IPS-15b (cell line): ENCODE results near the gene FBP1.

ENCODE experiments used
- H3K27me3 ChIP-seq: one replicate; pipeline ENCODE4 v1.6.1; 2013; ENCODE audit warnings: low read length; ENCODE audit not compliant: control insufficient read depth, insufficient read depth
- H3K36me3 ChIP-seq: one replicate; pipeline ENCODE4 v1.6.1; 2013; ENCODE audit warnings: low read length; ENCODE audit not compliant: control insufficient read depth, insufficient read depth
- H3K4me1 ChIP-seq: one replicate; pipeline ENCODE4 v1.6.1; 2013; ENCODE audit warnings: mild to moderate bottlenecking, low read length; ENCODE audit not compliant: control insufficient read depth, insufficient read depth
- H3K4me3 ChIP-seq: one replicate; pipeline ENCODE4 v1.5.1; 2013; ENCODE audit warnings: low read depth, low read length
- H3K9ac ChIP-seq: one replicate; pipeline ENCODE4 v1.6.1; 2013; ENCODE audit warnings: low read depth, mild to moderate bottlenecking, low read length
- H3K9me3 ChIP-seq: one replicate; pipeline ENCODE4 v1.6.1; 2013; ENCODE audit warnings: mild to moderate bottlenecking, low read length; ENCODE audit not compliant: control insufficient read depth, insufficient read depth

Gene FBP1

DNA sequence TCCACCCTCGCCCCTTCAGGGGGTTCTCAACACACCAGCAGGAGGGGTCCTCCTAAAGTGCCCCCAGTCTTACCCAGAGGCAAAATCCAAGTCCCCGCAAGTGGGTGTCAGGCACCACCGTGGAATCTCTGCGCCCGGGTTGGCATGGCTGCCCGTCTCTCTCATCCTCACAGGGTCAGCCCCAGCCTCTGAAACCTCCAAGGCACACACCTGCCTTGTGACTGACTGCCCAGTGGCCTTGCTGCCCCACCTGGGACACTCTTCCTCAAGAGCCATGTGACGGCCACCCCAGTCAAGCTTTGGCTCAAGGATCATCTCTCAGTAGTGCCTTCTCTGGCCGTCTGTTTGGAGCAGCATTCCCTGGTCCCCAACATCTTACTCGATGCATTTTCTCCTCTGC lies 50.6 kb downstream of the FBP1 start:
- Histone ChIP-seq H3K9ac (no peak overlapping the region), H3K4me3 (no peak overlapping the region), H3K27me3 (no peaks in the 10 kb centered on the region), H3K9me3 (no peaks in the 10 kb centered on the region), H3K36me3 (no peaks in the 10 kb centered on the region), H3K4me1 (no peaks in the 10 kb centered on the region)

DNA sequence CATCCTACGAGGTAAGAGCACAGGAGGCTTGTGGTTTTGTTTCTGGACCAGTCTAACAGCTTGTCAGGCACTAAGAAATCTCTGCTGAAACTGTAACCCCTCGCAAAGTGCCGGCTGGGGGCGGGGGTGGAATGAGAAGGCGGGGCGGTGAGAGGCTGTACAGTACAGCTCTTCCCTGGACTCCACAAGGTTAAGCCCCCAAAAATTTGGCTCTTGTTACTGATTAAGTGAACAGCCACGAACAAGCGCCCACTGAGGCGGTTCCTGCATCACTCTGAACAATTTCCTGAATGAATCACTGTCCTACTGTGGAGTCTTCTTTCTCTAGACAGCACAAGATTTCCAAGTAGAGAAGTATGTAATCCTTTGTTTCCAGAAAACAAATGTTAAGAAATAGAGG lies 52.5 kb downstream of the FBP1 start:
- no peaks in the 10 kb centered on the region for H3K9me3 ChIP-seq
- no peaks in the 10 kb centered on the region for H3K27me3 ChIP-seq
- H3K9ac ChIP-seq = no peak overlapping the region
- no peaks in the 10 kb centered on the region for H3K4me1 ChIP-seq
- H3K36me3 ChIP-seq = no peaks in the 10 kb centered on the region
- no peak overlapping the region for H3K4me3 ChIP-seq

DNA sequence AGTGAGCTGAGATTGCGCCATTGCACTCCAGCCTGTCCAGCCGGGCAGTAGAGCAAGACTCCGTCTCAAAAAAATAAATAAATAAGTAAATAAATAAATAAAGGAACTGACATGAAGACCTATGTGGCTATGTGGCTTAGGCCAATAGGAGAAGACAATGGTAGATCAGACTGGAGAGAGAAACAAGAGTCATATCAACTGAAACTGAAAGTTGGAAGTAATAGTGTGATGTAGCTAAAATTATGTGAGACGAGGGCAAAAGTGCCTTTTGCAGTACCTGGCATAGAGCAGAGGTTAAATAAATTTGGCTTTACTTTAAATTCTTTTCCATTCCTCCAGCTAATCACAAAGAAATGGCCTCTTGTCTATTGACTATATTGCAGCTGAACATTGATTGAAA lies 53.0 kb downstream of the FBP1 start:
- Histone ChIP-seq H3K27me3 (no peaks in the 10 kb centered on the region), H3K4me3 (no peak overlapping the region), H3K9me3 (no peaks in the 10 kb centered on the region), H3K36me3 (no peaks in the 10 kb centered on the region), H3K9ac (no peak overlapping the region), H3K4me1 (no peaks in the 10 kb centered on the region)

DNA sequence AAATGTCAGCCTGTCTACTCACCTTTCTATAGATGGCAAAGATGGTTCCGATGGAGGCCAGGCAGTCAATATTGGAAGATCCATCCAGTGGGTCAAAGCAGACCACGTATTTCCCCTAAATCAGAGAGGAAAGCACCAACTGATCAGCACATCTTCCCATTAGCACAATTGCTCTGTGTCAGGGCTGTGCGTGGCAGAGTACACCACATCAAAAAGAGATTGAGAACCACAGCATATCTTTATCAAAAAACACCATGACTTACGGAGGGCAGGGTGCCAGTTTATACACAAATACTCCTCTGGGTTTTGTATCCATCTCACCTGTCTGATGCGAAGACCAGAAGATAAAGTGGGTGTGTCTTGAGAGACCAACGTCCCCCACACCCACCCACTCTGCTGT lies 54.8 kb downstream of the FBP1 start:
- Histone ChIP-seq H3K9me3 (no peaks in the 10 kb centered on the region), H3K4me3 (no peak overlapping the region), H3K27me3 (no peaks in the 10 kb centered on the region), H3K9ac (no peak overlapping the region), H3K36me3 (no peaks in the 10 kb centered on the region), H3K4me1 (no peaks in the 10 kb centered on the region)

DNA sequence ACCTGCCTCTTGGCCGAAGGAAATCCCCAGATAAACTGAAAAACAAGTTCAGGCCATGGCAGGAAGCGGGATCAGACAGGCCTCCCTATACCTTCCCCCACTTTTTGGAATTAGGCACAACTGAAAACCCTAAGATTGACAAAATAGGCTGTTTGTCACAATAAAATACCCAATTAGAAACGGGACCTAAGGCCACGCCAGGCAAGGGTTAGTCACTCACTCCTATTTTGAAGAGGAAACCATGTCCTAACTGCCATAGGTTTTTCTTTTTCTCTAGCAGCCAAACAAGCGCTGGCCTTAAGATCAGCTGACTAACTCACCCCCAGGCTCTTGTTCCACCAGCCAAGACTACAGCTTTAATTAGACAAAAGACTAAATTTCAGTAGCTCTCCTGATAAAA lies 57.6 kb downstream of the FBP1 start:
- no peaks in the 10 kb centered on the region for H3K27me3 ChIP-seq
- no peaks in the 10 kb centered on the region for H3K9me3 ChIP-seq
- no peaks in the 10 kb centered on the region for H3K4me1 ChIP-seq
- H3K36me3 ChIP-seq = no peaks in the 10 kb centered on the region
- no peak overlapping the region for H3K4me3 ChIP-seq
- H3K9ac ChIP-seq = no peak overlapping the region

DNA sequence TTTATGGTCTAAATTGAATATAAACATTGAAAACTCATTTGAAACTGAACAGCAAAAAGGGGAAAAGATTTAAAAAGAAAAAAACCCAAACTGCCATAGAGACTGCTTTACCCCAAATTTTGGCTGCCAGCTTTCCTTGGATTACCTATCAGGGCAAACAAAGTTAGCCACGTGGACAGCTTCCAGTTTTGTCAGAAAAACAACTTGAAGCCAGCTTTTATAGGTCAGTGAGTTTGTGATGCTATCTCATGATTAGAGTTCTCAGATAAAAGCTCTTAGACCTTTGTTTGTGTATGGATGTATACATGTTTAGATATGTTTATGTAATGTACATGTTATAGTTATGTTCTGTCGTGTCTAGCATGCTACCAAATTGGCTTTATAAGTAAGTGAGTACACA lies 61.7 kb downstream of the FBP1 start:
- Histone ChIP-seq H3K9ac (no peak overlapping the region), H3K9me3 (no peaks in the 10 kb centered on the region), H3K36me3 (no peaks in the 10 kb centered on the region), H3K4me1 (no peaks in the 10 kb centered on the region), H3K27me3 (no peaks in the 10 kb centered on the region), H3K4me3 (no peak overlapping the region)

DNA sequence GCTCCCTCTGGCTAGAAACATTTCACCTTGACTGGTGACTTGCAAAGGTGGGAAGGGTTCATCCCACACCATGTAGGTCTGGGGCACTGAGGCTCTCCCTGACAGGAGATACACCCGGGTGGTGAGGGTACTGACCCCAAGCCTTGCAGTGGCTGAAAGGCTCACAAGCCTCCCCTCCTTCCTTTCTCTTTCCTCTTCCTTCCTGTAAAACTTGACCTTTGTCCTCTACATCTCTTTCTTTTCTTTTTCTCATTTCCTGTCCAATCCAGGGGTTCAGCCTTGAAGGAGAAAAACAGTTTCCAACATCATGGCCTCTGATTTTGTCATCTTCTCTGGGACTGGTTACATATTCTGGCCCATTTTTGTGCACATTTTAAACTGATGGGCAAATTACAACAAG lies 62.3 kb downstream of the FBP1 start:
- Histone ChIP-seq H3K9ac (no peak overlapping the region), H3K4me3 (no peak overlapping the region), H3K4me1 (no peaks in the 10 kb centered on the region), H3K27me3 (no peaks in the 10 kb centered on the region), H3K36me3 (no peaks in the 10 kb centered on the region), H3K9me3 (no peaks in the 10 kb centered on the region)

DNA sequence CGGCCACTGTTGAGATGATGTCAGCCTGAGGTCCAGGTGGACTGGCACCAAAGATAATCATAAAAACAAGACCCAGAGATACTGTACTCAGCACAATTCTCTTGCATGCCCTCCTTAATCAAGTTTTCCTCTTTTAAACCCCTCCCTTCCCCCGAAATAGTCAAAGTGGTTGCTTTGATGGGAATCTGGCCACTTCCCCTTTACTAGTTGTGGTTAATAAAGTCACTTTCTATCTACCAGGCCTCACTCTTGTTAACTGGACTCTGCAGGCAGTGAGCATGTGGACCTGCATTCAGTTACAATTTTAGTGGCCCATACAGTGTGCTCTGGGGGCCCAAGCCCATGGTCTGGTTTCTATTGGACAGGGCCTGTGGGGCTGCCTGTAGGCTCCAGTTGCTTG lies 63.2 kb downstream of the FBP1 start:
- no peak overlapping the region for H3K9ac ChIP-seq
- no peaks in the 10 kb centered on the region for H3K27me3 ChIP-seq
- H3K9me3 ChIP-seq = no peaks in the 10 kb centered on the region
- no peak overlapping the region for H3K4me3 ChIP-seq
- no peaks in the 10 kb centered on the region for H3K36me3 ChIP-seq
- no peaks in the 10 kb centered on the region for H3K4me1 ChIP-seq

DNA sequence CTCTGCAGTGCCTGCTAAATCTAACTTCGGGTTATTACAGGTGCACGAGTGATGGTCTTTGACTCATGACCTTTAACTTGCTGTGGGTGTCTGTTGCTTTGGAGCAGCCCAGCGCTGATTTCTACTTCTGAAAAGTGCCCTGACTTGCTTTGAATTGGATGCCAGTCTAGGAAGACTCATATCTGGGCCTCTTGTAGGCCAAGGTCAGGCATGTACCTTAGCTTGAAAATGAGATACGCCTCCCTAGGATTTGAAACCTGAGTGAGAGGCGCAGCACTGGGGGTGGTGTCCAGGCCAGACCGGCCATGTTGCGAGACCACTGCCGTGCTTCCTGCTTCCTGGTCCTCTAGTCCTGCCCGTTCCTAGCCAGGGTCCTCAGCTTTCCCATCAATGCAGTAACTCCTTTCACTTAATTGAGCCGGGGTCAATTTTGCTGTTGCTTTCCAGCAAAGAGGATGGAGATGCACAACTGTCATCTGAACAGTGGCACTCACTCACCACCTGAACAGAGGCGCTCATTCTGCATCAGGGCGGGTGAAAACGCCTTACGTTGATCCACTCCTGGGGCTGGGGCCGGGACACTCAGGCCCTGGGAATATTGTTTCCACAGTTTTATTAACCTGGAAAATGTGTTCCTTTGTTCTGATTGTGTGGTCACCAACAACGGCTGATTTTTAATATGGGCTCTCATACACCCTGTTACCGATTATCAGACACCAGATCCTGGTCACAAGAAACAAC lies 70.2 kb downstream of the FBP1 start:
- no peaks in the 10 kb centered on the region for H3K9me3 ChIP-seq
- H3K4me3 ChIP-seq = no peak overlapping the region
- no peak overlapping the region for H3K9ac ChIP-seq
- H3K27me3 ChIP-seq = no peaks in the 10 kb centered on the region
- H3K4me1 ChIP-seq = peaks cover 12% of the 10 kb centered on the region
- H3K36me3 ChIP-seq = no peaks in the 10 kb centered on the region

DNA sequence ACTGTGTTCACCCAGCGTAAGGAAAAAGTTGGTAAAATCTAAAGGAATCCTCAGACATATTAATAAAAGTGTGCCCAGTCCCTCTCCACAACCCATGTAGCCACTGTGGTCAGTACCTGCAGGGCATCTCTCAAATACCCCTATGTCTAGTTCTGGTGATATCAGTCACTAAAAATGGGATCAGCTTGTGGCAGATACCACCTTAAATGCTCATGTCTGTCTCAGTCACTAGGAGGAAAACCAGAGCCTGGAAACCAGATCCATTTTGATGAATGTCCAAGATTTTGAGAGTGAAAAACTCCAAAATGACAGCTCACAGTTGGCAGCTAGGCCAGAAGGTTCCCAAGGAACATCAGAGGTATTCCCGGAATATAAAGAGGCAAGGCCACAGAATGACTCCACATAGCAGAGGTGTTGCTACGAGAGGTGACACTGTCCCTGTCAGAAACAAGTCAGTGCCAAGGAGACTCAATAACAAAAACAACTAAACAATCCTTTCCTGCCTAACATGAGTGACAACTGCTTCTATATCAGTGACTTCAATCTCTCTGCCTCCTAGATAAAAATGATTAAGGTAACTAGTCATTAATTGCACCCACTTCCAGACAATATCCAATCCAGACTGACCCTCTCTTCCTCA lies 70.9 kb downstream of the FBP1 start:
- no peak overlapping the region for H3K4me3 ChIP-seq
- H3K9me3 ChIP-seq = no peaks in the 10 kb centered on the region
- H3K9ac ChIP-seq = no peak overlapping the region
- H3K36me3 ChIP-seq = no peaks in the 10 kb centered on the region
- peaks cover 12% of the 10 kb centered on the region for H3K4me1 ChIP-seq
- no peaks in the 10 kb centered on the region for H3K27me3 ChIP-seq

DNA sequence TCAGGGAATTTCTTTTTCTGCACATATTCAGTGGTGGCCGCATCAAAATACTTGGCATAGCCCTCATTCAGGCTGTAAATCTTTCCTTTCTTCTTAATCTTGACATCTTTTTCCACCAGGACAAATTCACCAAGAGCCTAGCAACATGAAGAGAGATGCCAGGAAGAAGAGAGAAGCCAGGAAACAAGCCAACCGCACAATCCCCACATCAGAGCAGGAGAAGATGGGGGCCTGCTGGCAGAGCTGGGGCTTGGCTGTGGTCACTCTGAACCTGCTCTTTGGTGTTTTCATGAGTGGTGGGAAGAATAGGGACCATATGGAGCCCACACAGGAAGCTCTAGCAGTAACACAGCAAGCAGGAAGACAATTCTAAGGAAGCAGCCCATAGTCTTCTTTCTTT lies 72.0 kb downstream of the FBP1 start:
- Histone ChIP-seq H3K36me3 (no peaks in the 10 kb centered on the region), H3K9ac (no peak overlapping the region), H3K4me1 (peaks cover 12% of the 10 kb centered on the region), H3K4me3 (no peak overlapping the region), H3K27me3 (no peaks in the 10 kb centered on the region), H3K9me3 (no peaks in the 10 kb centered on the region)

DNA sequence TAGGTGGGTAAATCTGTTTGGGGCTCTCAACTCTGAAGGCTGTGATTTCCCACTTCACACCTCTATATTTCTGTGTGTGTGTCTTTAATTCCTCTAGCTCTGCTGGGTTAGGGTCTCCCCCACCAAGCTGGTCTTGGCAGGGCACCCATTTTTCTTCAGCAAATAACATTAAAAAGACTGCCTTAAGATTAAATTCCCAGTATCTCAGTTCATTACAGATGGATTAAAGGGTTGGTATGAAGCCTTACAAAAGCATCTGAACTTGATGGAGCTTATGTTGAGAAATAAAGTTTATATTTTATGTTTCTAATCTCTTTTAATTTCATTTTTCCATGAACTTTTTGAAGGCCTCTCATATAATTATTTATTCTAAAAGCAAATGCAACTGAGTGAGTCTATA lies 72.8 kb downstream of the FBP1 start:
- H3K9ac ChIP-seq = no peak overlapping the region
- H3K4me1 ChIP-seq = peaks cover 12% of the 10 kb centered on the region
- no peak overlapping the region for H3K4me3 ChIP-seq
- no peaks in the 10 kb centered on the region for H3K9me3 ChIP-seq
- no peaks in the 10 kb centered on the region for H3K27me3 ChIP-seq
- H3K36me3 ChIP-seq = no peaks in the 10 kb centered on the region
